Measurements from ENCODE around the gene ANXA10.
"Not testable (repeated sequence)": the region's sequence is repeated elsewhere in the genome, so short reads cannot be mapped to it uniquely, and the experiment has no call there.

ANXA10 gene

DNA sequence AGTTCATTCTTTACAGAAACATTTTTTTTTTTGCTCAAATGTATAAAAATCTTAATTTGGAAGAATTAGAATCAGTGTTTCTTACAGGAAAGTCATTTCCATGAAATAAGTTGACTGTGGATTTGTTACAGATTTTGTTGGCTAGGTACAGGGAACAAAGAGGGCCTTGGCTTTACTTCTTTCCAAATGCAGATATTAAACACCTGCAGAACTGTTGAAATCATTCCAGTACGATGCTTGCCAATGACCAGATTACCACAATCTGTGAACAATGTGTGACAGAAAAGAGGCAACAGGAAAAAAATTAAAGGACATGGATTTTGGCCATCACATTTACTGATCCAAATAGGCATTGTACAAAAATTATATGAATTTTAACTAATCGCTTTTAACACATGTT lies 70.8 kb downstream of the ANXA10 start:
- no peak for DNase-seq

- DNase-seq: no peak
These were observed 71.7 kb downstream of the ANXA10 start for GRCh38 chr4:168164045-168164444.

- DNase-seq: no peak
These were observed 72.7 kb downstream of the ANXA10 start for GRCh38 chr4:168164915-168165548.

- no peak for DNase-seq
These were observed 75.5 kb downstream of the ANXA10 start for GRCh38 chr4:168167714-168168284.

DNA sequence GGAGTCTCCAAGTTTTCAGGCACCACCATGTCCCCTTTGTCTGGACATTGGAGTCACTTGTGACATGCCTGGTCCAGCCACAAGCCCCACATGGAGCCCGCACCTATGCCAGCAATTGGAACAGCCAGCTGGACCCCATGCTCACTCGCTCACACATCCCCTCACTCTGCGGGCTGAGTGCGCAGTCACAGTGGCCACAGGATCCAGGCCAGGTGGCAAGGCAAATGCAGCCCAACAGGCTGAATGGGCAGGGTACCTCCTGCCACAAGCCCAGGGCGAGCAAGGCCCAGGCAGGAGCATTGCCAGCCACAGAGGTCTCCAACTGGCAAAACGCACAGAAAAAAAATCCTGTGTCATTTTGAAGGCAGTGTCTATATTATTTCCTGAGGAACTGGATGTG lies 82.0 kb downstream of the ANXA10 start:
- DNase-seq: no peak

DNA sequence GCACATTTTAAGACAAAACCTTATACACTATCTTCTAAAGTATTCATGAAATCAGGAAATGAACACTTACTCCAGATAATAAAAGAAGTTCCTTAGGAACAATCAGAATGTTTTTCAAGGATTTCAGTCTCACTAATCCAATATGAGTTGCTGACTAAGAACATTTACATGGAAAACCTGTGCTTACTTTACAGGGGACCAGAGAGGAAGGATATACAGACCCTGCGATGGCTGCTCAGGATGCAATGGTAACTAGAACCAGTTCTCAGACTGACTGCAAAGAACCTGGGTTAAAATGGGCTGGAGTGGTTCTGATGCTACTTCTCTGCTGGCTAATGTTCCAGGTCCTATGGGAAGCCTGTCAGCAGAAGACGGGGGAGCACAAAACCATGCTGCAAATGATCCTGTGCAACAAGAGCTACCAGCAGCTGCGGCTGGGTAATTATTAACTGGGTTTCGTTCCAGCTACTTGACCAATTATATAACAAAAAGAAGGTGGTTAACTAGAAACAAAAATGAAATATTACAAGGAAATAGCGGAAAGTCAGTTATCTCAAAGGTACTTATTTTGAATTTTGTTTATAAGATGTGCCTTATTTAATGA lies 85.3 kb downstream of the ANXA10 start:
- DNase-seq: no peak

DNA sequence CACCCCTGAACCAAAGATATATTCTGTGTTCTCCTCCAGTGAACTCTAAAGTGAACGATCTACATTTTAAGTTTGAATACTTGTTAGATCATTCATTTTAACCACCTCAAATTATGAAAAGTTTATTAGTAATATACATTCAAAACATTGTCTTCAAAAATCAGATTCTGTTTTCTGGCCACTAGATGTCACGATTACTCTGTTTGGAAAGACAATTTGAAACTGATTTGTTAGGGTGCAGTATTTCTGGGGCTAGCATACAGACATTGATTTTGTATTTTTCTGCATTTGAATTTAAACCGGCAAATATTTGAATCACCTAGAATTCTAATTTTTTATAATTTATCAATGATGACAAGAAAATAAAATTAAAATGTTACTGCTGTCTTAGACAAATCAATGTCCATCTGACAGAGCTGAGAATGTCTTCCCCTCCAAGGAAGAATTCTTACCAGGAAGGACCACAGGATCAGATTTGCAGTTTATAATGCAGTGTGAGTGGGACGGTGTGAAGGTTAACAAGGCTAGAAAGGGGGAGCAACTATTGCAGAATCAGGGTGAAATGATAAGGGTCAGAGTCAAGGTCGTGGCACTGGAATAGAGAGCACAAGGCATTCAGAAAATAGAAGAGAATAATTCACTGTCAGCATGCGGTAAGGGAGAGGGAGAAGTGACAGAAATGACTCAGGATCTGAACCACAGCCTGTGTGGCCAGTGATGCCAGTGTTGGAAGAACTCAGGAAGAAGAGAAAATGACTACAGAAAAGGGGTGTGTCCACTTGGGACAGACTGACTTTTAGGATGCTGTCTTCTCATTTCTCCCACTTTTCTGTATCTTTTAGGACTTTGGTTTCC lies 91.6 kb downstream of the ANXA10 start:
- DNase-seq: no peak

- DNase-seq: no peak
These were observed 96.4 kb downstream of the ANXA10 start for GRCh38 chr4:168188754-168189153.

- no peak for DNase-seq
These were observed 105.6 kb downstream of the ANXA10 start for GRCh38 chr4:168197926-168198325.

- DNase-seq: no peak
These were observed 107.1 kb downstream of the ANXA10 start for GRCh38 chr4:168199260-168199957.

DNA sequence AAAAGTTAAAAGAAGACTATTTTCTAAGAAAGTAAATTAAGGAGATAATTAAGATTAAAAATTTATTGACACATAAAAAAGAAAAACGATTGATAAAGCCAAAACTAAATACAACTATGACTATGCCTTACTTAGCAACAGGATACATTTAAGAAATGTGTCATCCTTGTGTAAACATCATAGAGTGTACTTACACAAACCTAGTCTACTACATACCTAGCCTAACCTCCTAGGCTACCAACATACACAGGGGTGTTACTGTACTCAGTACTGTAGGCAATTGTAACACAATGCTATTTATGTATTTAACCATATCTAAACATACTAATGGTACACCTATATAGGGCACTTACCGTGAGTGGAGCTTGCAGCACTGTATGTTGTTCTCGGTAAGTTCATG lies 108.3 kb downstream of the ANXA10 start:
- no peak for DNase-seq

GRCh38 chr4:168203233-168203911 lies 111.0 kb downstream of the ANXA10 start:
- no peak for DNase-seq

DNA sequence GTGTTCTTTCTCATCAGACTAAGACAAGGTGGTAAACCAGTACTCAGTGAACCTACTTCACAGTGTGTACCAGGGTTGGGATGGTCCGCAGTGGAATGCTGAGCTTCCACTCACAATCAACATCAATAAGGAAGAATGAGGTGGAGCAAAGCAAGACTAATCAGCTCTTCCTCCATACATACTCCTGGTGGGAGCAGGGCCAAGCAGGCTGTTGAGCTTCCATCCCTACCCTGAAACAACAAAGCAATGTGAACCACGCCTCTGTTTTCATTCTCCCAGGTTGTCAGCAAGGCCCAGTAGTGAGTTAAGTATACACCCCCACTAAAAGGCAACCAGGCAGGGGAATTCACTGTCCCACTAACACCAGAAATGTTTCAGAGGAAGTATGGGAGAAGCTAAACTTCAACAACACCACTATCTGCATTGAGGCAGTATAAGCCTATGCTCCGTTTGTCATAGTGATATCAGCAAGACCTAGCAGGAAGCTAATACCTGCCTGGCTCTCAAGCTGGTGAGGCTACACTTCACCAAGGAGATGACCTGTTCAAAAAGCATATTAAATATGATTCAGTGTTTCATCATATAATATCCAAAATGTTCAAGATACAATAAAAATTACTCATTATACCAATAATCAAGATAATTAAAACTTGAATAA lies 116.7 kb downstream of the ANXA10 start:
- no peak for DNase-seq

GRCh38 chr4:168212656-168213055 lies 120.3 kb downstream of the ANXA10 start:
- DNase-seq: no peak

GRCh38 chr4:168213511-168213910 lies 121.2 kb downstream of the ANXA10 start:
- DNase-seq: not testable (repeated sequence)

DNA sequence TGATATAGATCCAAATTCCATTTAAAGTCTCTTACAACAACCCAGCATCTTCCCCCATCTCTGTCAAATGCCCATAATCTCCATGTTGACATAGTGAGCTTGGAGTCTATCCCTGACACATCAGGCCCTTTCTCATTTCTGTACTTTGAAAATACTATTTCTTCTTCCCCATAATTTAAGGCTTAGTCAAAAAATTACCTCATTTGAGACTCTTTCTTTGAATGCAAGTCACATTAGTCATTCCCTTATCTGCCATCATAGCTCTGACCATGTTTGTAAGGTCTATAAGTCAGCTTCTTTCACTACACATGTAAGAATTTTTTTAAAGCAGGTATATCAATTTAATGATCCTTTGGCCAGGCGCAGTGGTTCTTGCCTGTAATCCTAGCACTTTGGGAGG lies 126.3 kb downstream of the ANXA10 start:
- DNase-seq: no peak

GRCh38 chr4:168220893-168221292 lies 128.6 kb downstream of the ANXA10 start:
- no peak for DNase-seq

- no peak for DNase-seq
These were observed 129.0 kb downstream of the ANXA10 start for GRCh38 chr4:168221301-168221700.
